ENCODE results near the gene CHEK1.

DNA sequence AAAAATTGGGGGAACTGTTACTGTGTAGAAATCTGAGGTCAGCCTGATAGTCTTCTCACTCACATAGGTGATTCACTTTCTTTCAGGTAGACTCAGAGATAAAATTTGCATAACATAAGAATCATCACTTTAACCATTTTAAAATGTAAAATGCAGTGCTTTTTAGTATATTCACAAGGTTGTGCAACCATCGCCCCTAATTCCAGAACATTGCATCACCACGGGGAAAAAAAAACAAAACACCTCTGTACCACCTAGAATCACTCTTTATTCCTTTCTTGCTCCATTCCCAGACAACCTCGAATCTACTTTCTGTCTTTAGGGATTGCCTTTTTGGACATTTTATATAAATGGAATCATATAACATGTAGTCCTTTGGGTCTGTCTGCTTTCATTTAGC is 20.9 kb downstream of the CHEK1 start:
- TF ChIP-seq POLR2A (IDR thresholded peaks at IDR 0.05): no peak
- TF ChIP-seq, protein P1, sequence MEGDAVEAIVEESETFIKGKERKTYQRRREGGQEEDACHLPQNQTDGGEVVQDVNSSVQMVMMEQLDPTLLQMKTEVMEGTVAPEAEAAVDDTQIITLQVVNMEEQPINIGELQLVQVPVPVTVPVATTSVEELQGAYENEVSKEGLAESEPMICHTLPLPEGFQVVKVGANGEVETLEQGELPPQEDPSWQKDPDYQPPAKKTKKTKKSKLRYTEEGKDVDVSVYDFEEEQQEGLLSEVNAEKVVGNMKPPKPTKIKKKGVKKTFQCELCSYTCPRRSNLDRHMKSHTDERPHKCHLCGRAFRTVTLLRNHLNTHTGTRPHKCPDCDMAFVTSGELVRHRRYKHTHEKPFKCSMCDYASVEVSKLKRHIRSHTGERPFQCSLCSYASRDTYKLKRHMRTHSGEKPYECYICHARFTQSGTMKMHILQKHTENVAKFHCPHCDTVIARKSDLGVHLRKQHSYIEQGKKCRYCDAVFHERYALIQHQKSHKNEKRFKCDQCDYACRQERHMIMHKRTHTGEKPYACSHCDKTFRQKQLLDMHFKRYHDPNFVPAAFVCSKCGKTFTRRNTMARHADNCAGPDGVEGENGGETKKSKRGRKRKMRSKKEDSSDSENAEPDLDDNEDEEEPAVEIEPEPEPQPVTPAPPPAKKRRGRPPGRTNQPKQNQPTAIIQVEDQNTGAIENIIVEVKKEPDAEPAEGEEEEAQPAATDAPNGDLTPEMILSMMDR (IDR thresholded peaks at IDR 0.05): no peak
